ENCODE results near the gene SAMD11.

DNA sequence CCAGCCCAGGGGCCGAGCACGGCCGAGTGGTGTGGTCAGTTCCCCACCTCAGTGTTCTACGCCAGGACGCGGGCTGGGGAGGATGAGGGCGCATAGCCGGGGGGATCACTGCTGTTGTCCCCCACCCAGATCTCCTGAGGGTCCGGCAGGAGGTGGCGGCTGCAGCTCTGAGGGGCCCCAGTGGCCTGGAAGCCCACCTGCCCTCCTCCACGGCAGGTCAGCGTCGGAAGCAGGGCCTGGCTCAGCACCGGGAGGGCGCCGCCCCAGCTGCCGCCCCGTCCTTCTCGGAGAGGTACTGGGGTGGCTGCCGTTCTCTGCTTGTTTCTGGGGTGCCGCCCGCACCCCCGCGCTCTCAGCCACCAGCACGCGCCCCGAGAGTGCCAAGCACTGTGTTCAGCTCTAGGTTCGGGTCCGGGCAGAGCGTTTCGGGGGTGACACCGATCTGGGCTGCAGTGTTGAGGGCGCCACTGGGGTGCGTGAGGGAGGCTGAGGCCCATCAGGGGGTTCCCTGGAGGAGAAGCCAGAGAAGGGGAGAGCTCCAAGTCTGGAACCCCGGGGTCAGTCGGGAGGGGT, 17.4 kb downstream of the SAMD11 start:
- TF ChIP-seq EZH2phosphoT487 (IDR thresholded peaks at IDR 0.05; ENCODE audit: insufficient read depth, low read depth) (no peak), EZH2 (IDR thresholded peaks at IDR 0.05; ENCODE audit: insufficient read depth, poor library complexity, severe bottlenecking) (no peak)

Measured in GM23248 (cell line).